Mesenchymal stem cell (in vitro differentiated cells and primary cell): Measurements from ENCODE around the gene RBM8A.

ENCODE experiments used
- DNase-seq: peaks from one replicate; pipeline ENCODE4 v3.0.0-alpha.2; 2013
- H2AFZ ChIP-seq: one replicate; pipeline ENCODE4 v1.6.1; 2013; ENCODE audit warnings: low read depth, mild to moderate bottlenecking, control low read depth, inconsistent platforms, low read length, moderate library complexity
- H2AK5ac ChIP-seq: 2 replicates; pipeline ENCODE4 v1.6.1; 2013; ENCODE audit warnings: low read length, moderate library complexity, mild to moderate bottlenecking, inconsistent platforms; ENCODE audit not compliant: severe bottlenecking
- H2BK120ac ChIP-seq: one replicate; pipeline ENCODE4 v1.6.1; 2013; ENCODE audit warnings: low read depth, mild to moderate bottlenecking, inconsistent platforms, low read length, moderate library complexity
- H2BK12ac ChIP-seq, 2 experiments: one replicate each; pipeline ENCODE4 v1.6.1; 2013; ENCODE audit warnings: inconsistent platforms in 2 of 2, low read length in 2 of 2, mild to moderate bottlenecking in 2 of 2, moderate library complexity in 2 of 2, control low read depth in 1 of 2
- H2BK15ac ChIP-seq: one replicate; pipeline ENCODE4 v1.6.1; 2013; ENCODE audit warnings: mild to moderate bottlenecking, low read depth, inconsistent platforms; ENCODE audit not compliant: poor library complexity, severe bottlenecking
- H2BK5ac ChIP-seq: 2 replicates; pipeline ENCODE4 v1.6.1; 2013; ENCODE audit warnings: low read depth, mild to moderate bottlenecking, low read length, control low read depth, inconsistent platforms; ENCODE audit not compliant: poor library complexity, severe bottlenecking
- H3K14ac ChIP-seq, 2 experiments: one replicate each; pipeline ENCODE4 v1.6.1; 2013; ENCODE audit warnings: inconsistent platforms in 2 of 2, low read length in 2 of 2, control low read depth in 1 of 2, mild to moderate bottlenecking in 1 of 2, moderate library complexity in 1 of 2
- H3K18ac ChIP-seq, 2 experiments: one replicate each; pipeline ENCODE4 v1.6.1; 2013; ENCODE audit warnings: inconsistent platforms in 2 of 2, low read length in 2 of 2, control low read depth in 1 of 2, low read depth in 1 of 2, mild to moderate bottlenecking in 1 of 2
- H3K23ac ChIP-seq, 2 experiments: one replicate each; pipeline ENCODE4 v1.6.1; 2013; ENCODE audit warnings: inconsistent platforms in 2 of 2, low read length in 2 of 2, mild to moderate bottlenecking in 2 of 2, moderate library complexity in 2 of 2, control low read depth in 1 of 2
- H3K27ac ChIP-seq: 2 replicates; pipeline ENCODE4 v1.5.1; 2013; ENCODE audit warnings: mild to moderate bottlenecking, moderate library complexity, low read length, control low read depth, inconsistent platforms; ENCODE audit not compliant: poor library complexity, severe bottlenecking
- H3K27me3 ChIP-seq, 2 experiments: 2 replicates each; pipeline versions ENCODE4 v1.6.1 to v1.7.0; 2013; ENCODE audit warnings: low read length in 2 of 2, mild to moderate bottlenecking in 2 of 2, moderate library complexity in 2 of 2, control low read depth in 1 of 2, inconsistent platforms in 1 of 2; ENCODE audit not compliant: control insufficient read depth in 1 of 2, insufficient read depth in 1 of 2
- H3K36me3 ChIP-seq, 2 experiments: 2 replicates each; pipeline versions ENCODE4 v1.6.1 to v1.7.0; 2013; ENCODE audit warnings: low read length in 2 of 2, control low read depth in 1 of 2, inconsistent platforms in 1 of 2, low read depth in 1 of 2, mild to moderate bottlenecking in 1 of 2; ENCODE audit not compliant: insufficient read depth in 2 of 2, control insufficient read depth in 1 of 2
- H3K4ac ChIP-seq, 2 experiments: one replicate each; pipeline ENCODE4 v1.6.1; 2013; ENCODE audit warnings: inconsistent platforms in 2 of 2, low read length in 2 of 2, mild to moderate bottlenecking in 2 of 2, moderate library complexity in 2 of 2, control low read depth in 1 of 2, low read depth in 1 of 2
- H3K4me1 ChIP-seq: 2 replicates; pipeline ENCODE4 v1.6.1; 2013; ENCODE audit warnings: low read depth, low read length, control low read depth; ENCODE audit not compliant: control insufficient read depth, insufficient read depth
- H3K4me2 ChIP-seq: 2 replicates; pipeline ENCODE4 v1.6.1; 2013; ENCODE audit warnings: low read length, mild to moderate bottlenecking, inconsistent platforms; ENCODE audit not compliant: poor library complexity, severe bottlenecking
- H3K4me3 ChIP-seq, 2 experiments: 2 replicates each; pipeline versions ENCODE4 v1.5.1 to v1.7.0; 2013; ENCODE audit warnings: low read length in 2 of 2, mild to moderate bottlenecking in 2 of 2, control low read depth in 1 of 2, low read depth in 1 of 2; ENCODE audit not compliant: insufficient read depth in 1 of 2
- H3K79me1 ChIP-seq: replicated peaks from 2 replicates; pipeline ENCODE4 v1.6.1; 2013; ENCODE audit warnings: mild to moderate bottlenecking, control low read depth, low read length, inconsistent platforms; ENCODE audit not compliant: poor library complexity, severe bottlenecking
- H3K9ac ChIP-seq: 2 replicates; pipeline ENCODE4 v1.7.0; 2013; ENCODE audit warnings: mild to moderate bottlenecking, low read length, moderate library complexity
- H3K9me3 ChIP-seq: 2 replicates; pipeline ENCODE4 v1.7.0; 2013; ENCODE audit warnings: mild to moderate bottlenecking, low read length; ENCODE audit not compliant: control insufficient read depth
- H4K8ac ChIP-seq: one replicate; pipeline ENCODE4 v1.6.1; 2013; ENCODE audit warnings: inconsistent platforms, mild to moderate bottlenecking, low read length, moderate library complexity
- H4K91ac ChIP-seq: one replicate; pipeline ENCODE4 v1.6.1; 2013; ENCODE audit warnings: mild to moderate bottlenecking, low read length, inconsistent platforms
- WGBS: methylation state at CpG from one replicate; pipeline ENCODE4 v1.1.7; 2013; ENCODE audit warnings: mixed read lengths; 5-methylcytosine and 5-hydroxymethylcytosine counted together

RBM8A gene

GRCh38 chr1:145886816-145887215 is 40.5 kb downstream of the RBM8A start:
- Histone ChIP-seq H3K9ac (no peak overlapping the region), H3K4me2 (no peak overlapping the region), H2AFZ (no peak overlapping the region), H3K27ac (peak overlapping the region; percentile 11), H3K4ac (no peak overlapping the region), H2BK5ac (no peak overlapping the region), H3K4me3 (no peak overlapping the region), H3K79me1 (peaks cover 2% of the 10 kb centered on the region), H2BK15ac (no peak overlapping the region), H2BK120ac (no peak overlapping the region), H3K36me3 (peaks cover 0 to 11% of the 10 kb centered on the region in 2 experiments), H2AK5ac (no peak overlapping the region), H3K27me3 (no peaks in the 10 kb centered on the region), H2BK12ac (no peak overlapping the region), H4K8ac (no peak overlapping the region), H4K91ac (no peak overlapping the region), H3K18ac (no peak overlapping the region), H3K4me1 (peaks cover 26% of the 10 kb centered on the region), H3K14ac (no peak overlapping the region), H3K9me3 (no peaks in the 10 kb centered on the region), H3K23ac (no peak overlapping the region)
- 70% methylated on average over 8 of the region's 8 CpGs for WGBS
- no peak for DNase-seq

GRCh38 chr1:145886390-145886789 is 40.9 kb downstream of the RBM8A start:
- Histone ChIP-seq H3K9me3 (no peaks in the 10 kb centered on the region), H2AK5ac (no peak overlapping the region), H3K36me3 (peaks cover 0 to 11% of the 10 kb centered on the region in 2 experiments), H3K14ac (no peak overlapping the region), H2BK5ac (no peak overlapping the region), H3K4me3 (peak overlapping the region in 1 of 2 experiments; percentile 84), H3K4ac (no peak overlapping the region), H3K9ac (peak overlapping the region; percentile 42), H3K27me3 (no peaks in the 10 kb centered on the region), H2BK15ac (no peak overlapping the region), H3K4me2 (peak overlapping the region; percentile 80), H3K79me1 (peaks cover 2% of the 10 kb centered on the region), H3K18ac (no peak overlapping the region), H3K27ac (no peak overlapping the region), H2AFZ (no peak overlapping the region), H4K8ac (no peak overlapping the region), H2BK120ac (no peak overlapping the region), H4K91ac (no peak overlapping the region), H3K23ac (no peak overlapping the region), H3K4me1 (peaks cover 24% of the 10 kb centered on the region), H2BK12ac (no peak overlapping the region)
- DNase-seq, result no peak
- 64% methylated on average over 11 of the region's 11 CpGs for WGBS

- H2AFZ ChIP-seq, result no peak within 1 kb of the TSS
- peaks cover 0 to 11% of the 10 kb centered on the region in 2 experiments for H3K36me3 ChIP-seq
- DNase-seq, result peak; percentile 74
- H2AK5ac ChIP-seq, result no peak within 1 kb of the TSS
- no peak within 1 kb of the TSS for H2BK12ac ChIP-seq
- H3K27ac ChIP-seq, result no peak within 1 kb of the TSS
- H4K8ac ChIP-seq, result peak within 1 kb of the TSS; percentile 45
- H3K14ac ChIP-seq, result no peak within 1 kb of the TSS
- no peak within 1 kb of the TSS for H2BK15ac ChIP-seq
- WGBS, result under 1% methylated on average over 32 of the region's 36 CpGs
- H4K91ac ChIP-seq, result no peak within 1 kb of the TSS
- no peaks in the 10 kb centered on the region for H3K27me3 ChIP-seq
- no peak within 1 kb of the TSS for H2BK5ac ChIP-seq
- H3K4me2 ChIP-seq, result peak within 1 kb of the TSS; percentile 80
- H3K9ac ChIP-seq, result peak within 1 kb of the TSS; percentile 42
- no peak within 1 kb of the TSS for H3K18ac ChIP-seq
- no peak within 1 kb of the TSS for H2BK120ac ChIP-seq
- H3K9me3 ChIP-seq, result no peaks in the 10 kb centered on the region
- peaks cover 23% of the 10 kb centered on the region for H3K4me1 ChIP-seq
- H3K79me1 ChIP-seq, result peaks cover 2% of the 10 kb centered on the region
- peak within 1 kb of the TSS in 1 of 2 experiments; percentile 18 for H3K23ac ChIP-seq
- H3K4ac ChIP-seq, result no peak within 1 kb of the TSS
- H3K4me3 ChIP-seq, result peak within 1 kb of the TSS; percentile 72 to 84
Observed at GRCh38 chr1:145885738-145886287, 41.5 kb downstream of the RBM8A start, which contains the start of gene ANKRD35. Gene ANKRD35, minus strand, starts transcription at chr1:145885866. Its CDS starts 108 bp downstream, at chr1:145885758.

GRCh38 chr1:145884675-145885074 is 42.6 kb downstream of the RBM8A start:
- H2AK5ac ChIP-seq, result no peak overlapping the region
- H3K4me1 ChIP-seq, result peaks cover 21% of the 10 kb centered on the region
- H4K91ac ChIP-seq, result no peak overlapping the region
- H3K4me3 ChIP-seq, result peak overlapping the region in 1 of 2 experiments; percentile 84
- peak overlapping the region; percentile 17 for H3K9ac ChIP-seq
- H3K79me1 ChIP-seq, result peaks cover under 1% of the 10 kb centered on the region
- no peak overlapping the region for H3K14ac ChIP-seq
- no peak overlapping the region for H3K27ac ChIP-seq
- H3K27me3 ChIP-seq, result no peaks in the 10 kb centered on the region
- no peak overlapping the region for H2BK5ac ChIP-seq
- H2BK12ac ChIP-seq, result no peak overlapping the region
- no peak overlapping the region for H3K4me2 ChIP-seq
- H3K18ac ChIP-seq, result no peak overlapping the region
- no peak overlapping the region for H3K4ac ChIP-seq
- no peak overlapping the region for H2BK120ac ChIP-seq
- no peaks in the 10 kb centered on the region for H3K9me3 ChIP-seq
- no peak overlapping the region for H3K23ac ChIP-seq
- no peak for DNase-seq
- H4K8ac ChIP-seq, result peak overlapping the region; percentile 45
- WGBS, result 76% methylated on average over 1 of the region's 1 CpG
- H2BK15ac ChIP-seq, result no peak overlapping the region
- no peak overlapping the region for H2AFZ ChIP-seq
- peaks cover 0 to 7% of the 10 kb centered on the region in 2 experiments for H3K36me3 ChIP-seq
